ENCODE measurements around the gene LIMS2.

LIMS2 gene

DNA sequence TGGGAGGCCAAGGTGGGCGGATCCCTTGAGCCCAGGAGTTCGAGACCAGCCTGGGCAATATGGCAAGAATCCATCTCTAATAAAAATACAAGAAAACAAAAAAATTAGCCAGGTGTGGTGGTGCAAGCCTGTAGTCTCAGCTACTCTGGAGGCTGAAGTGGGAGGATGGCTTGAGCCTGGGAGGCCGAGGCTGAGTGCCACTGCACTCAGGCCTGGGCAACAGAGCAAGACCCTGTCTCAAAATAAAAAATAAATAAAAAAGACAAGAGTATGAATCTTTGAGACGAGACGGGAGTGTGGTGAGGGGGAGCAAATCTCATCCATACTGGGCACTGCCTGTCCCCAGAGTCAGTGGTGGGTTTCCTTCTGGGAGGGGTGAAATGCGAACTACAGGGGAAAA, 17.2 kb downstream of the LIMS2 start:
- no peak overlapping the region for H3K4me3 ChIP-seq (ENCODE audit: low read depth, low read length)
- H3K36me3 ChIP-seq (ENCODE audit: control insufficient read depth in 1 of 2, insufficient read depth in 2 of 2, low read length in 2 of 2) = peaks cover 0 to 2% of the 10 kb centered on the region in 2 experiments
- H2AK5ac ChIP-seq (ENCODE audit: low read length) = no peak overlapping the region
- no CpG with 5 or more reads among the region's 6 CpGs for WGBS (ENCODE audit: extremely low coverage, insufficient coverage, insufficient read length)
- H3K14ac ChIP-seq (ENCODE audit: low read length) = no peak overlapping the region
- no peak overlapping the region for H3K23ac ChIP-seq (ENCODE audit: low read length)
- no peak overlapping the region for H2BK5ac ChIP-seq (ENCODE audit: low read depth, low read length, poor library complexity)
- H3K4ac ChIP-seq (ENCODE audit: low read depth, low read length) = no peak overlapping the region
- H2BK12ac ChIP-seq (ENCODE audit: low read length) = no peak overlapping the region
- H3K27ac ChIP-seq (ENCODE audit: low read depth, low read length) = no peak overlapping the region
- no peak overlapping the region for H4K8ac ChIP-seq (ENCODE audit: low read depth, low read length)
- peaks cover 7% of the 10 kb centered on the region for H3K9me3 ChIP-seq (ENCODE audit: insufficient read depth, low read depth, low read length)
- no peak overlapping the region for H4K12ac ChIP-seq (ENCODE audit: low read depth, low read length)
- DNase-seq = no peak
- H3K79me2 ChIP-seq (ENCODE audit: control insufficient read depth, insufficient read depth, low read length, poor library complexity) = peaks cover 4% of the 10 kb centered on the region
- no peak overlapping the region for H2AFZ ChIP-seq (ENCODE audit: insufficient read depth, low read length, poor library complexity)
- H3K79me1 ChIP-seq (ENCODE audit: low read length) = peaks cover 18% of the 10 kb centered on the region
- H3K9ac ChIP-seq (ENCODE audit: low read length) = no peak overlapping the region
- H4K91ac ChIP-seq (ENCODE audit: low read depth, low read length) = no peak overlapping the region
- no peak overlapping the region for H2BK120ac ChIP-seq (ENCODE audit: insufficient read depth, low read length, poor library complexity)
- H3K18ac ChIP-seq (ENCODE audit: low read length) = no peak overlapping the region
- H3K4me1 ChIP-seq (ENCODE audit: control insufficient read depth in 1 of 2, insufficient read depth in 2 of 2, low read length in 2 of 2) = peaks cover 26 to 30% of the 10 kb centered on the region in 2 experiments
- H3K4me2 ChIP-seq (ENCODE audit: low read length) = no peak overlapping the region
- H3K27me3 ChIP-seq (ENCODE audit: insufficient read depth, low read length) = no peaks in the 10 kb centered on the region

DNA sequence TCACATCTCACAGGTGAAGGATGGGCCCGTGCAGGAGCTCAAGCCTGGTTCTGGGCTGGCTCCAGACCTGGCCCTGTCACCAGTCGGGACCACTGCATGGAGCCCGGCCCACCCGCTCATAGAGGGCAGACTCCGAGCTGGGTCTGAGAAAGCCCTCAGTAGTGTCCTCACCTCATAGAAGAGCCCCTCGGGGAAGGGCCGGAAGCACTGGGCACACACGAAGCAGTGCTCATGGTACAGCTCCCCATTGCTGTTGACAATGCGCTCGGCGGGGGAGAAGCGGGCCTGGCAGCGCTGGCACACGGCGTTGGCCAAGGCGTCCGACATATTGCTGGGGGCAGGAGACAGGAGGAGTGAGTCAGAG, 18.1 kb downstream of the LIMS2 start:
- no peak overlapping the region for H3K18ac ChIP-seq (ENCODE audit: low read length)
- no peak for DNase-seq
- no peak overlapping the region for H2BK12ac ChIP-seq (ENCODE audit: low read length)
- H3K14ac ChIP-seq (ENCODE audit: low read length) = no peak overlapping the region
- H3K4ac ChIP-seq (ENCODE audit: low read depth, low read length) = no peak overlapping the region
- H3K27me3 ChIP-seq (ENCODE audit: insufficient read depth, low read length) = no peaks in the 10 kb centered on the region
- no peak overlapping the region for H2BK5ac ChIP-seq (ENCODE audit: low read depth, low read length, poor library complexity)
- H3K27ac ChIP-seq (ENCODE audit: low read depth, low read length) = no peak overlapping the region
- no peak overlapping the region for H4K91ac ChIP-seq (ENCODE audit: low read depth, low read length)
- WGBS (ENCODE audit: extremely low coverage, insufficient coverage, insufficient read length) = no CpG with 5 or more reads among the region's 17 CpGs
- no peak overlapping the region for H3K9ac ChIP-seq (ENCODE audit: low read length)
- no peak overlapping the region for H2BK120ac ChIP-seq (ENCODE audit: insufficient read depth, low read length, poor library complexity)
- no peak overlapping the region for H3K4me2 ChIP-seq (ENCODE audit: low read length)
- no peak overlapping the region for H4K8ac ChIP-seq (ENCODE audit: low read depth, low read length)
- H3K79me2 ChIP-seq (ENCODE audit: control insufficient read depth, insufficient read depth, low read length, poor library complexity) = peaks cover 4% of the 10 kb centered on the region
- no peak overlapping the region for H2AK5ac ChIP-seq (ENCODE audit: low read length)
- peaks cover 15% of the 10 kb centered on the region for H3K79me1 ChIP-seq (ENCODE audit: low read length)
- peaks cover 0 to 2% of the 10 kb centered on the region in 2 experiments for H3K36me3 ChIP-seq (ENCODE audit: control insufficient read depth in 1 of 2, insufficient read depth in 2 of 2, low read length in 2 of 2)
- no peak overlapping the region for H2AFZ ChIP-seq (ENCODE audit: insufficient read depth, low read length, poor library complexity)
- H4K12ac ChIP-seq (ENCODE audit: low read depth, low read length) = no peak overlapping the region
- no peak overlapping the region for H3K4me3 ChIP-seq (ENCODE audit: low read depth, low read length)
- H3K23ac ChIP-seq (ENCODE audit: low read length) = no peak overlapping the region
- peaks cover 7% of the 10 kb centered on the region for H3K9me3 ChIP-seq (ENCODE audit: insufficient read depth, low read depth, low read length)
- peaks cover 25 to 28% of the 10 kb centered on the region in 2 experiments for H3K4me1 ChIP-seq (ENCODE audit: control insufficient read depth in 1 of 2, insufficient read depth in 2 of 2, low read length in 2 of 2)

DNA sequence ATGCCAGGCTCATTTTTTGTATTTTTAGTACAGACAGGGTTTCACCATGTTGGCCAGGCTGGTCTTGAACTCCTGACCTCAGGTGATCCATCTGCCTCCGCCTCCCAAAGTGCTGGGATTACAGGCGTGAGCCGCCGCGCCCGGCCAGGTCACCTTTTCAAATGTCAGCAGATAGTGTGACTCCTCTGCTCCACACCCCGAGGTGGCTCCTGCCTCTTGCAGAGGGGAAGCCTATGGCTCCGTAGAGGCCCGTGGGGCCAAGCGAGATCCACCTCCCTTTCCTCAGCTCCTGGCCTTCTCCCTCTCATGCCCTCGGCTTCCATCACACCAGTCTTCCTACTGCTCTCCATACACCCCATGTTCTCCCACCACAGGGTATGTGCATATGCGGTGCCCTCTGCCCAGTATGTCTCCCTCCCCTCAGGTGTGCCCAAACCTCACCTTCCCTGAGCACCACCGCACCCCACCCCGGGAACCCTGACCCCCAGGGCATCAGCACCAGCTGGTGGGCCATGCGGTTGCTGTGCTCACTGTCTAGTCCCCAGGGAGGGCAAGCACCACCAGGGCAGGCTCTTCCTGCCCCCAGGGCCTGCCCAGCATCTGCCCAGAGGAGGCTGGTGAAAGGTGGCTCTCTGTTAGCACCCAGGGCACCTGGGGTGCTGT, 18.6 kb downstream of the LIMS2 start:
- WGBS (ENCODE audit: extremely low coverage, insufficient coverage, insufficient read length) = no CpG with 5 or more reads among the region's 15 CpGs
- H4K12ac ChIP-seq (ENCODE audit: low read depth, low read length) = no peak overlapping the region
- H2AFZ ChIP-seq (ENCODE audit: insufficient read depth, low read length, poor library complexity) = no peak overlapping the region
- no peak overlapping the region for H2AK5ac ChIP-seq (ENCODE audit: low read length)
- no peak for DNase-seq
- H3K4me2 ChIP-seq (ENCODE audit: low read length) = no peak overlapping the region
- no peak overlapping the region for H3K9ac ChIP-seq (ENCODE audit: low read length)
- no peak overlapping the region for H2BK5ac ChIP-seq (ENCODE audit: low read depth, low read length, poor library complexity)
- no peak overlapping the region for H2BK12ac ChIP-seq (ENCODE audit: low read length)
- peaks cover 7% of the 10 kb centered on the region for H3K9me3 ChIP-seq (ENCODE audit: insufficient read depth, low read depth, low read length)
- no peak overlapping the region for H4K8ac ChIP-seq (ENCODE audit: low read depth, low read length)
- no peak overlapping the region for H3K14ac ChIP-seq (ENCODE audit: low read length)
- H4K91ac ChIP-seq (ENCODE audit: low read depth, low read length) = no peak overlapping the region
- no peak overlapping the region for H2BK120ac ChIP-seq (ENCODE audit: insufficient read depth, low read length, poor library complexity)
- H3K4ac ChIP-seq (ENCODE audit: low read depth, low read length) = no peak overlapping the region
- peaks cover 24 to 28% of the 10 kb centered on the region in 2 experiments for H3K4me1 ChIP-seq (ENCODE audit: control insufficient read depth in 1 of 2, insufficient read depth in 2 of 2, low read length in 2 of 2)
- no peak overlapping the region for H3K4me3 ChIP-seq (ENCODE audit: low read depth, low read length)
- H3K79me2 ChIP-seq (ENCODE audit: control insufficient read depth, insufficient read depth, low read length, poor library complexity) = peaks cover 2% of the 10 kb centered on the region
- H3K18ac ChIP-seq (ENCODE audit: low read length) = no peak overlapping the region
- peaks cover 10% of the 10 kb centered on the region for H3K79me1 ChIP-seq (ENCODE audit: low read length)
- H3K27me3 ChIP-seq (ENCODE audit: insufficient read depth, low read length) = no peaks in the 10 kb centered on the region
- no peak overlapping the region for H3K27ac ChIP-seq (ENCODE audit: low read depth, low read length)
- no peak overlapping the region for H3K23ac ChIP-seq (ENCODE audit: low read length)
- peaks cover 0 to 2% of the 10 kb centered on the region in 2 experiments for H3K36me3 ChIP-seq (ENCODE audit: control insufficient read depth in 1 of 2, insufficient read depth in 2 of 2, low read length in 2 of 2)

DNA sequence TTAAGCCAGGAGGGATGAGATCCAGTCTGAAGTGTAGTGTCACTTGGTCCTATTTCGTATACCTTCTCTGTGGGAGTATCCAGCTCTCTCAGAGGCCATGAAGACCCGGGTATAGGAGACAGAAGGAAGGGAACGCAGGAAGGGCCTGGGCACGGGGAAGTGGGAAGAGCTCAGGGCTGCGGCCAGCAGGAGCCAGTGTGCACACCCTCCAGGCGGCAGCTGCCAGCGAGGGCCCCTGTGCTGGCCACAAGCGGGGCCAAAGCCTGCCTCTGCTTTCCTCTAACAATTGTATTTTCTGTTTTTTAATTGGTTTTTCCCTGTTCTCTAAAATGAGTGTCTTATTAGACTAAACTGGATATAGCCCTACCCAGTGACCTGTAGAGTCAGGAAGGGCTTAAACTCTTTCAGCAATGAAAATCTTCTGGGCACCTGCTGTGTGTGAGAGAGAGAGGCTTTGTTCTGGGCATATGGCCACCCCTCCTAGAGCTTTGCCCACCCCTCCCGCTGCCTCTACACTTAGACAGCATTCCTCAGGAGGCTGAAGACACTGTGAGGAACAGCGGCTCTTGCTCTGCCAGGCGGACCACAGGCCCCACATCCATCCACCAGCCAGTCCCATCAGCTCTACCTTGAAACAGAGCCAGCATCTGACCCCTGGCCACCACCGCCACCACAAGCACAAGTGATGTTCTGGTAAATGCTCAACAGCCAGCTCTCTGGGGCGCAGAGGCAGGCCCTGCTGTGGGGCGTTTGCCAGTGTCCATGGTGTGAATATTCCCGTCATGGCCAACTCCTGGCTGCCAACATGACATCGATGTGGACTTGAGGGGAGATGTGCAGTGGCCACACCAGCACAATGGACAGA, 19.9 kb downstream of the LIMS2 start:
- Histone ChIP-seq H4K12ac (ENCODE audit: low read depth, low read length) (no peak overlapping the region), H2AK5ac (ENCODE audit: low read length) (no peak overlapping the region), H2AFZ (ENCODE audit: insufficient read depth, low read length, poor library complexity) (no peak overlapping the region), H3K4me2 (ENCODE audit: low read length) (no peak overlapping the region), H3K14ac (ENCODE audit: low read length) (no peak overlapping the region), H2BK5ac (ENCODE audit: low read depth, low read length, poor library complexity) (no peak overlapping the region), H2BK12ac (ENCODE audit: low read length) (no peak overlapping the region), H3K9ac (ENCODE audit: low read length) (no peak overlapping the region), H3K36me3 (ENCODE audit: control insufficient read depth in 1 of 2, insufficient read depth in 2 of 2, low read length in 2 of 2) (peaks cover 0 to 2% of the 10 kb centered on the region in 2 experiments), H2BK120ac (ENCODE audit: insufficient read depth, low read length, poor library complexity) (no peak overlapping the region), H3K27me3 (ENCODE audit: insufficient read depth, low read length) (no peaks in the 10 kb centered on the region), H3K4me3 (ENCODE audit: low read depth, low read length) (no peak overlapping the region), H3K27ac (ENCODE audit: low read depth, low read length) (no peak overlapping the region), H3K4me1 (ENCODE audit: control insufficient read depth in 1 of 2, insufficient read depth in 2 of 2, low read length in 2 of 2) (peaks cover 19 to 24% of the 10 kb centered on the region in 2 experiments), H4K8ac (ENCODE audit: low read depth, low read length) (no peak overlapping the region), H3K9me3 (ENCODE audit: insufficient read depth, low read depth, low read length) (peaks cover 7% of the 10 kb centered on the region), H3K4ac (ENCODE audit: low read depth, low read length) (no peak overlapping the region), H3K18ac (ENCODE audit: low read length) (no peak overlapping the region), H3K79me2 (ENCODE audit: control insufficient read depth, insufficient read depth, low read length, poor library complexity) (no peaks in the 10 kb centered on the region), H3K23ac (ENCODE audit: low read length) (no peak overlapping the region), H3K79me1 (ENCODE audit: low read length) (peaks cover 2% of the 10 kb centered on the region), H4K91ac (ENCODE audit: low read depth, low read length) (no peak overlapping the region)
- no peak for DNase-seq
- no CpG with 5 or more reads among the region's 16 CpGs for WGBS (ENCODE audit: extremely low coverage, insufficient coverage, insufficient read length)

Data from trophoblast cell (in vitro differentiated cells and primary cell).